ENCODE measurements around the gene CCL3.
"Not testable (repeated sequence)": the region's sequence is repeated elsewhere in the genome, so short reads cannot be mapped to it uniquely, and the experiment has no call there.

The CCL3 gene

GRCh38 chr17:36085765-36086164 lies 4.2 kb downstream of the CCL3 start:
- DNase-seq, result no peak

GRCh38 chr17:36083691-36084090 lies 6.3 kb downstream of the CCL3 start:
- DNase-seq, result not testable (repeated sequence)

DNA sequence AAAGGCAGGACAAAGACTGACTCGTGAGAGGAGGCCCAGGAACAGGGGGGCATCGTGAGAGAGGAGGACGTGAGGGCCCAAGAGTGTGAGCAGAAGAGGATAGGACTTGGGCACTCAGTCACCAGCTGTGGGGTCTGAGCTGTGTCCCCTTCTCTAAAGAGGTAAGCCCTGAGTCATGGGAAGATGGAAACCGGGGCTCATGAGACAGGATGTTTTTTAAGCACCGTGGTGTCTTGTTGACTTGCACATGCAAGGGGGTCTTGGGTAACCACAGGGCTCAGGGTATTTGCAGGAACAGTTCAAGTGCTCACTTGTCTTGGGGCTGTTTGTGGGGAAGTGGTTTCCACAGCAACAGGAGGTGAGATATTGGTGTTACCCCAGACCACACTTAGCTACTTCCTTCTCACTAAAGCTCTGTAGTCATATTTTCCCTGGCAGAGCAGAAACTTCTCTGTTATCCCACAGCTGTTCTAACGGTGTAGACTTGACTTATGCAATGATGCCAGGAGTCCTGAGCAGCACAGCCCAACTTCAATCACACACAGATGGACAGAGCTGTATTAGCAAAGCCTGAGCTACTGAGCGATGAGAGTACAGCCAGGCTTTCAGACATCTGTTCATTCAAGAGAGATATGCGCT lies 7.3 kb downstream of the CCL3 start:
- DNase-seq, result peak; percentile 6

GRCh38 chr17:36081681-36082471 lies 8.1 kb downstream of the CCL3 start:
- not testable (repeated sequence) for DNase-seq

- no peak for DNase-seq
These were observed 15.6 kb downstream of the CCL3 start for GRCh38 chr17:36074365-36074764.

GRCh38 chr17:36072431-36073121 lies 17.4 kb downstream of the CCL3 start:
- DNase-seq, result no peak

DNA sequence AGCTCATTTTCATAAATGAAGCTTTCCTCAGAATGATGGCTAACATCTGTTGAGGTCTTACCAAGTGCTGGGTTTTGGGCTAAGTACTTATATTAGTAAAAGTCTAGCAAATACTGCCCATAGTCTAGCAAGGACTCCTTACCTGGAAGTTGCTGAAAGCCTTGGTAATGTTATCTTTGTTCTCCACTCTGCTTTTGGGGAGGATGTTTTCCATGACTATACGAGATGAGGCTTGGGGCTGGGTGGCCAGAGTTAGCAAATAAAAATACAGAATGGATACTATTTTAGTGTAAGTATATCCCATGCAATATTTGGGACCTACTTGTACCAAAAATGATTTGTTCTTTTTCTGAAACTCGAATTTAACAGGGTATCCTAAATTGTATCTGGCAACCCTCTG lies 18.2 kb downstream of the CCL3 start:
- DNase-seq, result no peak

- no peak for DNase-seq
These were observed 19.5 kb downstream of the CCL3 start for GRCh38 chr17:36070427-36070826.

GRCh38 chr17:36069136-36069535 lies 20.8 kb downstream of the CCL3 start:
- no peak for DNase-seq

- no peak for DNase-seq
These were observed 21.4 kb downstream of the CCL3 start for GRCh38 chr17:36068524-36068923.

- DNase-seq, result no peak
These were observed 23.5 kb downstream of the CCL3 start for GRCh38 chr17:36066365-36066985.

DNA sequence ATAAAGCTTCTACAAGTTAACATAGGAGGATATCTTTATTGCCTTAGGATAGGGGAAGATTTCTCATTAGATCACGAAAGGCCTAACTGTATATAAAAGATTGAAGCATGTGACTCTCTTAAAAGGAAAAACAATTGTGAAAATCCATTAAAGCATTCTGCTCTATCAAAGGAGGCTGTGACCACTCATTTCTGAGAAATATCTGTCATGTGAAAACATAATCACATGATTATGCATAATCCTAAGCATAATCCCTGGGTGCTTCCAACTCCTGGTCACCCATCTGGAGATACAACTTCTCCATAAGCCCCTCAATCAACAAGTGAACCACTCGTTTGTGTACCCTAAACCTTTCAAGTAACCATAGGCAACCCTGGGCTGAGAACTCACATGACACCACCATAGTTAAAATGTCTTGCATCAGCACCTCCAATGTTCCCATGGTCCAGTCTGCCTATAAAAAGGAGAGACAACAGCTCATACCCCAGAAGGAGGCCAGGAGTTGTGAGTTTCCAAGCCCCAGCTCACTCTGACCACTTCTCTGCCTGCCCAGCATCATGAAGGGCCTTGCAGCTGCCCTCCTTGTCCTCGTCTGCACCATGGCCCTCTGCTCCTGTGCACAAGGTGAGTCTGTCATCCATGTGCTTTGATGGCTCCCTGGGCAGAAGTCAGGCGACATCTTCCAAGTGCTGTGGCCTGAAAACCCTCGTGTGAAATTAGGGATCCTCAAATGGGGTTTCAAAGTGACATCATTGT lies 26.0 kb downstream of the CCL3 start, which contains the start of gene CCL18:
CCL18 (plus strand) TSS at position 487 of the 756 bp plus-strand sequence; CDS start at position 558, 71 bp downstream.
- no peak for DNase-seq

DNA sequence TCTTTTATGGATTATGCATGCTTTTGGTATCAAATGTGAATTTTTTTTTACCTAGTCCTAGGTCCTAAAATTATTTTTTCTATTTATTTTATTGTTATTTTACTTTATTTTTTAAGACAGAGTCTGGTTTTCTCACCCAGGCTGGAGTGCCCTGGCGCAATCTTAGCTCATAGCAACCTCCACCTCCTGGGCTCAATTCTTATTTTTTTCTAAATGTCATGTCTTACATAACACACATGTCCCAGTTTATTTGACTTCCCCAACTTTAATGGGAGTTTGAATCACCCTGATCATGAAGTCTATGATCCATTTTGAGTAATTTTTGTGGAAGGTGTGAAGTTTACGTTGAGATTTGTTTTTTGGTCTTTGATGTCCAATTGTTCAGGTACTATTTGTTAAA lies 29.1 kb downstream of the CCL3 start:
- DNase-seq, result no peak

DNA sequence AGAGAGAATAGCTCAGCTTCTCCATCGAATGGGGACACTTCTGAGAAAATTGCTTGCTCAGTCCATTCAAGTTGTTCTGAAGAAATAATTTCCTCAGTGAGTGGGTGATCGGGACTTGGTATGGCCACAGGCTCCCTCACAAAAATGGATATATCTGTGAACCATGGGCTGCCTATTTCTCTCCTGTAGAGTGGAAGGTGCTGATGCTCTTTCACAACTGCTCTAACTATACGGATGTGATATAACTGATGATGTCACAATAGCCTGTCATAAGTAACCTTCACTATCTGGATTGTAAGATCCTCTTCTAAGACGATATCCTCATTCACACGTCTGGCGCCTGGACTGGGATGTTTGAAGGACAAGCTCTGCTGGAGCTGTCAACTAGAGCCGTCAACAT lies 30.5 kb downstream of the CCL3 start:
- no peak for DNase-seq

DNA sequence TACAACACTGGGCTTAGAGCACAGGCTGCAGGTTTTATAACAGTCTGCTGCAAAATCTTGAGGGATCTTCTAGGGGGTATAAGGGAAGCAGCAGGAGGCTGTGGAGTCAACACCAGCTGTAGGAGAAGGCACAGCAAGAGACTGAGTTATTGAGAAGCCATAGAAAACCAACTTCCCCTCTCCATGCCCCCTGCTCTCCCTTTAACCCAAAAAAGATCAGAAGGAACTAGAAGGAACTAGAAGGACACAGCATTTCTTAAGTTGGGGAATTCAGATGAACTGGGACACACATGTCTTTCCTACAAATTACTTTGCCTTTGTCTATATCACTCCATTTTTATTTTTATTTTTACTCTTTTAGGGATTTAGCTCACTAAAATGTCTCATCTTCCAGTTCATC lies 32.0 kb downstream of the CCL3 start:
- DNase-seq, result no peak

GRCh38 chr17:36055921-36056520 lies 33.9 kb downstream of the CCL3 start:
- no peak for DNase-seq

GRCh38 chr17:36055171-36055570 lies 34.8 kb downstream of the CCL3 start:
- no peak for DNase-seq

DNA sequence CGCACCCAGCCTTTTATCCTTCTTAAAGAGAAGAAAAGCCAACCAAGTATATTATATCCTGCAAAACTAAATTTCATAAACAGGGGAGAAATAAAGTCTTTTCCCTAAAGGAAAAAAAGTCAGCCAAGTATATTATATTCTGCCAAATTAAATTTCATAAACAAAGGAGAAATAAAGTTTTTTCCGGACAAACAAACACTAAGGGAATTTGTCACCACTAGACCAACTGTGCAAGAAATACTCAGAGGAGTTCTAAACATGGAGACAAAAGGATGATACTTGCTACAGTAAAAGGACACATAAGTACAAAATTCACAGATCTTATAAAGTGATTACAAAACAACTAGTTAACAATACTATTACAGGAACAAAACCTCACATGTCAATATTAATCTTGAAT lies 40.3 kb downstream of the CCL3 start:
- DNase-seq, result no peak

DNA sequence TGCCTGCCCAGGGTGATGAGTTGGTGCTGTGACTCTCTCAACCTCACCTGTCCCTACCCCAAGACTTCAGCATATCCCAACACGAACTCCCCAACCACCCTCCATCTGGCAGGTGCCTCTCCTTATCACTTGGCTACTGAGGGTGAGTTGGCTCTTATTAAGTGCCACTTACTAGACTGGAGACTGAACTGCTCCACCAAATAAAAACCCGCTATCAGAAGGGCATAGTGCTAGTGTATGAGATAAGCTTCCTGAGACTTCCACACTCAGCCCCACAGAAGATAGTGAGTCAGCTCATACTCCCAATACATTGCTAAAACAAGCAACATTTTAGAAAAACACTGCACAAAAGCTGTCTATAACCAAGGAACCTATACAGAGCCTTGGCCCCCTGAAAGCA lies 41.9 kb downstream of the CCL3 start:
- DNase-seq, result no peak
